ENCODE data around the gene NDUFAB1. TPM values are rescaled to one million over a fixed set of nuclear protein-coding genes. Genes with fewer than 3 reads are reported as not detected.

NDUFAB1 gene
- total RNA-seq, 1 experiment from 2014 or later = 189 TPM

DNA sequence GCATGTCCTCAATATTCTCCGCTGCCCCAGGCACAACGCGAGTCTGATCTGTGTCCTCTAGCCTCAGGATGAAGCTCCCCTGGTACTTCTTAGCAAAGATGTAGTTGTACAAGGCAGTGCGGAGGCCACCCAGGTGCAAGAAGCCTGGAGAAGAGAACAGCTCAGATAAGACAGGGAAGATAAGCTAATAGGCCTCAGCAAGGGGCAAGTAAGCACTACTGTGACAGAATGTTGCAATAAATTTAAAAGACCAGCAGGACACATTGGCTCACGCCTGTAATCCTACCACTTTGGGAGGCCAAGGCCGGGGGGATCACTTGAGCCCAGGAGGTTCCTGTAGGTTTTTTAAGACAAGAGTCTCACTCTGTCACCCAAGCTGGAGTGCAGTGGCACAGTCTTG is 44.0 kb downstream of the NDUFAB1 start (continued):
- TF ChIP-seq, protein P1, sequence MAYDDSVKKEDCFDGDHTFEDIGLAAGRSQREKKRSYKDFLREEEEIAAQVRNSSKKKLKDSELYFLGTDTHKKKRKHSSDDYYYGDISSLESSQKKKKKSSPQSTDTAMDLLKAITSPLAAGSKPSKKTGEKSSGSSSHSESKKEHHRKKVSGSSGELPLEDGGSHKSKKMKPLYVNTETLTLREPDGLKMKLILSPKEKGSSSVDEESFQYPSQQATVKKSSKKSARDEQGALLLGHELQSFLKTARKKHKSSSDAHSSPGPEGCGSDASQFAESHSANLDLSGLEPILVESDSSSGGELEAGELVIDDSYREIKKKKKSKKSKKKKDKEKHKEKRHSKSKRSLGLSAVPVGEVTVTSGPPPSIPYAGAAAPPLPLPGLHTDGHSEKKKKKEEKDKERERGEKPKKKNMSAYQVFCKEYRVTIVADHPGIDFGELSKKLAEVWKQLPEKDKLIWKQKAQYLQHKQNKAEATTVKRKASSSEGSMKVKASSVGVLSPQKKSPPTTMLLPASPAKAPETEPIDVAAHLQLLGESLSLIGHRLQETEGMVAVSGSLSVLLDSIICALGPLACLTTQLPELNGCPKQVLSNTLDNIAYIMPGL (CRISPR knock-in tag; IDR thresholded peaks at IDR 0.05) = no peak
- TF ChIP-seq, protein P2, sequence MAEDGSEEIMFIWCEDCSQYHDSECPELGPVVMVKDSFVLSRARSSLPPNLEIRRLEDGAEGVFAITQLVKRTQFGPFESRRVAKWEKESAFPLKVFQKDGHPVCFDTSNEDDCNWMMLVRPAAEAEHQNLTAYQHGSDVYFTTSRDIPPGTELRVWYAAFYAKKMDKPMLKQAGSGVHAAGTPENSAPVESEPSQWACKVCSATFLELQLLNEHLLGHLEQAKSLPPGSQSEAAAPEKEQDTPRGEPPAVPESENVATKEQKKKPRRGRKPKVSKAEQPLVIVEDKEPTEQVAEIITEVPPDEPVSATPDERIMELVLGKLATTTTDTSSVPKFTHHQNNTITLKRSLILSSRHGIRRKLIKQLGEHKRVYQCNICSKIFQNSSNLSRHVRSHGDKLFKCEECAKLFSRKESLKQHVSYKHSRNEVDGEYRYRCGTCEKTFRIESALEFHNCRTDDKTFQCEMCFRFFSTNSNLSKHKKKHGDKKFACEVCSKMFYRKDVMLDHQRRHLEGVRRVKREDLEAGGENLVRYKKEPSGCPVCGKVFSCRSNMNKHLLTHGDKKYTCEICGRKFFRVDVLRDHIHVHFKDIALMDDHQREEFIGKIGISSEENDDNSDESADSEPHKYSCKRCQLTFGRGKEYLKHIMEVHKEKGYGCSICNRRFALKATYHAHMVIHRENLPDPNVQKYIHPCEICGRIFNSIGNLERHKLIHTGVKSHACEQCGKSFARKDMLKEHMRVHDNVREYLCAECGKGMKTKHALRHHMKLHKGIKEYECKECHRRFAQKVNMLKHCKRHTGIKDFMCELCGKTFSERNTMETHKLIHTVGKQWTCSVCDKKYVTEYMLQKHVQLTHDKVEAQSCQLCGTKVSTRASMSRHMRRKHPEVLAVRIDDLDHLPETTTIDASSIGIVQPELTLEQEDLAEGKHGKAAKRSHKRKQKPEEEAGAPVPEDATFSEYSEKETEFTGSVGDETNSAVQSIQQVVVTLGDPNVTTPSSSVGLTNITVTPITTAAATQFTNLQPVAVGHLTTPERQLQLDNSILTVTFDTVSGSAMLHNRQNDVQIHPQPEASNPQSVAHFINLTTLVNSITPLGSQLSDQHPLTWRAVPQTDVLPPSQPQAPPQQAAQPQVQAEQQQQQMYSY (CRISPR knock-in tag; IDR thresholded peaks at IDR 0.05) = no peak
- TF ChIP-seq JAZF1 (CRISPR knock-in tag; IDR thresholded peaks at IDR 0.05) (no peak), NR3C1 (CRISPR knock-in tag; conservative IDR thresholded peaks at IDR 0.05; ENCODE audit: low read depth) (no peak), CREM (CRISPR knock-in tag; IDR thresholded peaks at IDR 0.05) (no peak), SMAD4 (CRISPR knock-in tag; IDR thresholded peaks at IDR 0.05) (no peak), GTF2I (CRISPR knock-in tag; conservative IDR thresholded peaks at IDR 0.05) (no peak), ZNF416 (CRISPR knock-in tag; IDR thresholded peaks at IDR 0.05) (no peak), GABPB1 (CRISPR knock-in tag; IDR thresholded peaks at IDR 0.05) (no peak)
- TF ChIP-seq, protein P3, sequence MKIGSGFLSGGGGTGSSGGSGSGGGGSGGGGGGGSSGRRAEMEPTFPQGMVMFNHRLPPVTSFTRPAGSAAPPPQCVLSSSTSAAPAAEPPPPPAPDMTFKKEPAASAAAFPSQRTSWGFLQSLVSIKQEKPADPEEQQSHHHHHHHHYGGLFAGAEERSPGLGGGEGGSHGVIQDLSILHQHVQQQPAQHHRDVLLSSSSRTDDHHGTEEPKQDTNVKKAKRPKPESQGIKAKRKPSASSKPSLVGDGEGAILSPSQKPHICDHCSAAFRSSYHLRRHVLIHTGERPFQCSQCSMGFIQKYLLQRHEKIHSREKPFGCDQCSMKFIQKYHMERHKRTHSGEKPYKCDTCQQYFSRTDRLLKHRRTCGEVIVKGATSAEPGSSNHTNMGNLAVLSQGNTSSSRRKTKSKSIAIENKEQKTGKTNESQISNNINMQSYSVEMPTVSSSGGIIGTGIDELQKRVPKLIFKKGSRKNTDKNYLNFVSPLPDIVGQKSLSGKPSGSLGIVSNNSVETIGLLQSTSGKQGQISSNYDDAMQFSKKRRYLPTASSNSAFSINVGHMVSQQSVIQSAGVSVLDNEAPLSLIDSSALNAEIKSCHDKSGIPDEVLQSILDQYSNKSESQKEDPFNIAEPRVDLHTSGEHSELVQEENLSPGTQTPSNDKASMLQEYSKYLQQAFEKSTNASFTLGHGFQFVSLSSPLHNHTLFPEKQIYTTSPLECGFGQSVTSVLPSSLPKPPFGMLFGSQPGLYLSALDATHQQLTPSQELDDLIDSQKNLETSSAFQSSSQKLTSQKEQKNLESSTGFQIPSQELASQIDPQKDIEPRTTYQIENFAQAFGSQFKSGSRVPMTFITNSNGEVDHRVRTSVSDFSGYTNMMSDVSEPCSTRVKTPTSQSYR (CRISPR knock-in tag; IDR thresholded peaks at IDR 0.05) = no peak
- TF ChIP-seq, protein P4, sequence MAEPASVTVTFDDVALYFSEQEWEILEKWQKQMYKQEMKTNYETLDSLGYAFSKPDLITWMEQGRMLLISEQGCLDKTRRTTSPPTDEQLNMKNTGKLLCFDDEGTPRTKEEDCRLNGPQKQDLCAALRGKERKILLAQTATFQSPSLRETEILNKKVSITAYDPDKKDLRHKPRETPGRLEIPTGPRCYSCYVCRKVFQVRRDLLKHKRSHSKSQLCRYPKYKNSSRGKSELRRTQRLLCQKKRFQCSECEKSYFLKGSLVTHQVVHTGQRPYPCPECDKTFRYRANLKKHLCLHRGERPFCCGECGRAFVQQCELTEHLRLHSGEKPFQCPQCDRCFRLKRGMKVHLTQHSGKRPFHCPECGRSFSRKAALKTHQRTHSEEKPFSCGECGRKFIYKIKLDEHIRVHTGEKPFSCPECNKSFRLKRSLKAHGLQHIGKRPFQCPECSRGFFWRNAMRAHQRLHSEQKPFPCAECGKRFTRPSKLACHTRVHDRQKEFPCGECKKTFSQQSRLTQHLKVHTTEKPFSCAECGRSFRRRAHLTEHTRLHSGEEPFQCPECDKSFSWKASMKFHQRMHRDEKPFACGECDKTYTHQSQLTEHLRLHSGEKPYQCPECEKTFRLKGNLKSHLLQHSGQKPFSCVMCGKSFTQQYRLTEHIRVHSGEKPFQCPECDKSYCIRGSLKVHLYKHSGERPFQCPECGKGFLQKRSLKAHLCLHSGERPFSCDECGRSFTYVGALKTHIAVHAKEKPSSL (CRISPR knock-in tag; conservative IDR thresholded peaks at IDR 0.05) = no peak
- TF ChIP-seq, protein P5, sequence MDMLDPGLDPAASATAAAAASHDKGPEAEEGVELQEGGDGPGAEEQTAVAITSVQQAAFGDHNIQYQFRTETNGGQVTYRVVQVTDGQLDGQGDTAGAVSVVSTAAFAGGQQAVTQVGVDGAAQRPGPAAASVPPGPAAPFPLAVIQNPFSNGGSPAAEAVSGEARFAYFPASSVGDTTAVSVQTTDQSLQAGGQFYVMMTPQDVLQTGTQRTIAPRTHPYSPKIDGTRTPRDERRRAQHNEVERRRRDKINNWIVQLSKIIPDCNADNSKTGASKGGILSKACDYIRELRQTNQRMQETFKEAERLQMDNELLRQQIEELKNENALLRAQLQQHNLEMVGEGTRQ (CRISPR knock-in tag; IDR thresholded peaks at IDR 0.05) = no peak

DNA sequence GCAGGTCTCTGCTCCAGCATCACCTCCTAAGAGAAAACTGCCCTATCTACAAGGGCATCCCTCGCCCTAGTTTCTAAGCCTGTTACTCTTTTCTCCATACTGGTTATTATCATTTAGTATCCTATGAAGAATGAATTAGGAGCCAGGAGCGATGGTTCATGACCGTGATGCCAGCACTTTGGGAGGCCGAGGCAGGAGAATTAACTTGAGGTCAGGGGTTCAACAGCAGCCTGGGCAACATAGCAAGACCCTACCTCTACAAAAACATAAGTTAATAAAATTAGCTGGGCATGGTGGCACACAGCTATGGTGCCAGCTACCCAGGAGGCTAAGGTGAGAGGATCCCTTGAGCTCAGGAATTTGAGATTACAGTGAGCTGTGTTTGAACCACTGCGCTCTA is 46.2 kb downstream of the NDUFAB1 start:
- ChIA-PET POLR2A (interaction anchor here (0.6 kb wide), 1 partner anchor 134 kb away, joined by 3 read pairs; no protein-coding TSS in a partner anchor), CTCF (no interaction called here)
- H3K4me3 Mint-ChIP-seq = no peak overlapping the region
- H3K9me3 Mint-ChIP-seq = no peaks in the 10 kb centered on the region
- H3K36me3 Mint-ChIP-seq = peaks cover 54% of the 10 kb centered on the region
- no peak for DNase-seq (ENCODE audit: low spot score)
- no peak overlapping the region for H3K27ac Mint-ChIP-seq
- TF ChIP-seq ZNF121 (CRISPR knock-in tag; IDR thresholded peaks at IDR 0.05) (peak; percentile 31; the same call in 1 of the 2 replicates), GRHL2 (CRISPR knock-in tag; IDR thresholded peaks at IDR 0.05; ENCODE audit: insufficient replicate concordance, severe bottlenecking) (no peak)
- TF ChIP-seq, protein P6, sequence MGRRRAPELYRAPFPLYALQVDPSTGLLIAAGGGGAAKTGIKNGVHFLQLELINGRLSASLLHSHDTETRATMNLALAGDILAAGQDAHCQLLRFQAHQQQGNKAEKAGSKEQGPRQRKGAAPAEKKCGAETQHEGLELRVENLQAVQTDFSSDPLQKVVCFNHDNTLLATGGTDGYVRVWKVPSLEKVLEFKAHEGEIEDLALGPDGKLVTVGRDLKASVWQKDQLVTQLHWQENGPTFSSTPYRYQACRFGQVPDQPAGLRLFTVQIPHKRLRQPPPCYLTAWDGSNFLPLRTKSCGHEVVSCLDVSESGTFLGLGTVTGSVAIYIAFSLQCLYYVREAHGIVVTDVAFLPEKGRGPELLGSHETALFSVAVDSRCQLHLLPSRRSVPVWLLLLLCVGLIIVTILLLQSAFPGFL (CRISPR knock-in tag; IDR thresholded peaks at IDR 0.05; ENCODE audit: borderline replicate concordance) = no peak
- no peaks in the 10 kb centered on the region for H3K4me1 Mint-ChIP-seq
- ATAC-seq = no peak
- no peaks in the 10 kb centered on the region for H3K27me3 Mint-ChIP-seq (ENCODE audit: low read depth)

Data from WTC11 (cell line).